HG03571 (cell line): Measurements from ENCODE around the gene GPC6.

ENCODE experiments used
- ATAC-seq: cut with Tn5 transposase; IDR thresholded peaks from one replicate; pipeline ENCODE4 v1.9.1; 2021; ENCODE audit not compliant: unreplicated experiment

Gene GPC6

GRCh38 chr13:94366677-94367076 lies 1140.1 kb downstream of the GPC6 start:
- no peak for ATAC-seq

- ATAC-seq, result no peak
Observed at GRCh38 chr13:94369972-94370436, 1143.4 kb downstream of the GPC6 start.

GRCh38 chr13:94371855-94372254 lies 1145.2 kb downstream of the GPC6 start:
- ATAC-seq, result no peak

GRCh38 chr13:94382517-94382916 lies 1155.9 kb downstream of the GPC6 start:
- ATAC-seq, result no peak

- ATAC-seq, result no peak
Observed at GRCh38 chr13:94382960-94383359, 1156.4 kb downstream of the GPC6 start.

- no peak for ATAC-seq
Observed at GRCh38 chr13:94384231-94384905, 1157.8 kb downstream of the GPC6 start.

- no peak for ATAC-seq
Observed at GRCh38 chr13:94387047-94387446, 1160.4 kb downstream of the GPC6 start.

GRCh38 chr13:94389604-94390351 lies 1163.2 kb downstream of the GPC6 start:
- no peak for ATAC-seq

- no peak for ATAC-seq
Observed at GRCh38 chr13:94390881-94391280, 1164.3 kb downstream of the GPC6 start.

- no peak for ATAC-seq
Observed at GRCh38 chr13:94394723-94395122, 1168.1 kb downstream of the GPC6 start.

- no peak for ATAC-seq
Observed at GRCh38 chr13:94395860-94396259, 1169.3 kb downstream of the GPC6 start.

- ATAC-seq, result no peak
Observed at GRCh38 chr13:94399812-94400211, 1173.2 kb downstream of the GPC6 start.

- no peak for ATAC-seq
Observed at GRCh38 chr13:94400874-94401273, 1174.3 kb downstream of the GPC6 start.

GRCh38 chr13:94408314-94409036 lies 1181.9 kb downstream of the GPC6 start:
- no peak for ATAC-seq

- ATAC-seq, result no peak
Observed at GRCh38 chr13:94411747-94412146, 1185.1 kb downstream of the GPC6 start.

- no peak for ATAC-seq
Observed at GRCh38 chr13:94412870-94413597, 1186.4 kb downstream of the GPC6 start.

- ATAC-seq, result no peak
Observed at GRCh38 chr13:94413598-94413944, 1187.0 kb downstream of the GPC6 start.

- no peak for ATAC-seq
Observed at GRCh38 chr13:94414141-94414540, 1187.5 kb downstream of the GPC6 start.

- no peak for ATAC-seq
Observed at GRCh38 chr13:94414708-94415107, 1188.1 kb downstream of the GPC6 start.

- ATAC-seq, result no peak
Observed at GRCh38 chr13:94415500-94416237, 1189.1 kb downstream of the GPC6 start.
